H9 (cell line): ENCODE measurements around the gene CAMTA1. TPM values are rescaled to one million over a fixed set of nuclear protein-coding genes. Genes with fewer than 3 reads are reported as not detected.

Experiments used
- DNase-seq: peaks from one replicate; pipeline ENCODE4 v3.0.0-alpha.2; 2017
- H2AFZ ChIP-seq: one replicate; pipeline ENCODE4 v1.6.1; 2013; ENCODE audit warnings: mild to moderate bottlenecking, low read length, control low read depth, moderate library complexity
- H2AK5ac ChIP-seq: 2 replicates; pipeline ENCODE4 v1.6.1; 2013; ENCODE audit warnings: low read length, control low read depth, mixed read lengths; ENCODE audit not compliant: insufficient read length
- H2BK120ac ChIP-seq: one replicate; pipeline ENCODE4 v1.6.1; 2013; ENCODE audit warnings: low read depth, mild to moderate bottlenecking, low read length, control low read depth, inconsistent platforms; ENCODE audit not compliant: poor library complexity, severe bottlenecking
- H2BK12ac ChIP-seq: 2 replicates; pipeline ENCODE4 v1.6.1; 2013; ENCODE audit warnings: low read length, control low read depth, mixed read lengths, low read depth; ENCODE audit not compliant: insufficient read length
- H2BK15ac ChIP-seq: 2 replicates; pipeline ENCODE4 v1.6.1; 2013; ENCODE audit warnings: low read depth, low read length, control low read depth
- H2BK20ac ChIP-seq: one replicate; pipeline ENCODE4 v1.6.1; 2013; ENCODE audit warnings: low read depth, mild to moderate bottlenecking, low read length, control low read depth, inconsistent platforms; ENCODE audit not compliant: poor library complexity, severe bottlenecking
- H2BK5ac ChIP-seq: 2 replicates; pipeline ENCODE4 v1.6.1; 2013; ENCODE audit warnings: low read length, control low read depth, mixed read lengths; ENCODE audit not compliant: insufficient read length
- H3K14ac ChIP-seq: 2 replicates; pipeline ENCODE4 v1.6.1; 2013; ENCODE audit warnings: low read length, control low read depth; ENCODE audit not compliant: insufficient read depth
- H3K18ac ChIP-seq: 2 replicates; pipeline ENCODE4 v1.6.1; 2013; ENCODE audit warnings: low read depth, mild to moderate bottlenecking, mixed read lengths, low read length, control low read depth; ENCODE audit not compliant: insufficient read length
- H3K23ac ChIP-seq: 2 replicates; pipeline ENCODE4 v1.6.1; 2013; ENCODE audit warnings: low read length, control low read depth, mixed read lengths, low read depth; ENCODE audit not compliant: insufficient read length
- H3K23me2 ChIP-seq: 2 replicates; pipeline ENCODE4 v1.6.1; 2013; ENCODE audit warnings: low read depth, mild to moderate bottlenecking, mixed read lengths, low read length, control low read depth; ENCODE audit not compliant: insufficient read length, poor library complexity, severe bottlenecking
- H3K27ac ChIP-seq: 2 replicates; pipeline ENCODE4 v1.5.1; 2013; ENCODE audit warnings: low read length, control low read depth, mixed read lengths, low read depth; ENCODE audit not compliant: insufficient read length
- H3K27me3 ChIP-seq: 2 replicates; pipeline ENCODE4 v1.6.1; 2013; ENCODE audit warnings: low read length, control low read depth, inconsistent platforms; ENCODE audit not compliant: insufficient read depth
- H3K4ac ChIP-seq: 2 replicates; pipeline ENCODE4 v1.6.1; 2013; ENCODE audit warnings: low read depth, mild to moderate bottlenecking, control low read depth, inconsistent platforms, low read length, moderate library complexity
- H3K4me1 ChIP-seq: 2 replicates; pipeline ENCODE4 v1.6.1; 2013; ENCODE audit warnings: low read length, control low read depth, inconsistent platforms; ENCODE audit not compliant: insufficient read depth
- H3K4me2 ChIP-seq: 2 replicates; pipeline ENCODE4 v1.6.1; 2013; ENCODE audit warnings: low read length, control low read depth, mixed read lengths; ENCODE audit not compliant: insufficient read length, insufficient read depth
- H3K56ac ChIP-seq: 2 replicates; pipeline ENCODE4 v1.6.1; 2013; ENCODE audit warnings: low read depth, mild to moderate bottlenecking, mixed read lengths, low read length, control low read depth; ENCODE audit not compliant: insufficient read length
- H3K79me1 ChIP-seq: 2 replicates; pipeline ENCODE4 v1.6.1; 2013; ENCODE audit warnings: low read depth, mild to moderate bottlenecking, moderate library complexity, low read length, control low read depth, inconsistent platforms; ENCODE audit not compliant: insufficient read depth, poor library complexity, severe bottlenecking
- H3K79me2 ChIP-seq: 2 replicates; pipeline ENCODE4 v1.6.1; 2013; ENCODE audit warnings: low read length, control low read depth, inconsistent platforms; ENCODE audit not compliant: insufficient read depth
- H3K9ac ChIP-seq: 2 replicates; pipeline ENCODE4 v1.6.1; 2013; ENCODE audit warnings: low read length, control low read depth, mixed read lengths; ENCODE audit not compliant: insufficient read length; ENCODE audit errors: extremely low read depth
- H3K9me3 ChIP-seq: one replicate; pipeline ENCODE4 v1.6.1; 2013; ENCODE audit warnings: low read depth, low read length, inconsistent platforms; ENCODE audit not compliant: control insufficient read depth
- H3T11ph ChIP-seq: one replicate; pipeline ENCODE4 v1.6.1; 2013; ENCODE audit warnings: mild to moderate bottlenecking, low read length, control low read depth, inconsistent platforms
- H4K20me1 ChIP-seq: one replicate; pipeline ENCODE4 v1.6.1; 2013; ENCODE audit not compliant: control insufficient read depth, insufficient read length, insufficient read depth
- H4K5ac ChIP-seq: 2 replicates; pipeline ENCODE4 v1.6.1; 2013; ENCODE audit warnings: low read depth, mild to moderate bottlenecking, mixed read lengths, low read length, control low read depth; ENCODE audit not compliant: insufficient read length
- H4K8ac ChIP-seq: replicated peaks from 2 replicates; pipeline ENCODE4 v1.6.1; 2013; ENCODE audit warnings: low read length, control low read depth, mixed read lengths, low read depth; ENCODE audit not compliant: insufficient read length
- H4K91ac ChIP-seq: 2 replicates; pipeline ENCODE4 v1.6.1; 2013; ENCODE audit warnings: low read depth, mild to moderate bottlenecking, moderate library complexity, mixed read lengths, low read length, control low read depth; ENCODE audit not compliant: insufficient read length
- H3K27ac Mint-ChIP-seq, 3 experiments: 2 replicates in 2 of 3; 3 replicates in 1 of 3; pipeline ENCODE4 v1.8.0; 2020 to 2021; ENCODE audit warnings: mixed read lengths in 3 of 3, mild to moderate bottlenecking in 1 of 3, moderate library complexity in 1 of 3
- H3K27me3 Mint-ChIP-seq: 2 replicates; pipeline ENCODE4 v1.8.0; 2021; ENCODE audit warnings: low read depth, mild to moderate bottlenecking, moderate library complexity, mixed read lengths
- H3K36me3 Mint-ChIP-seq, 3 experiments: 2 replicates in 2 of 3; 3 replicates in 1 of 3; pipeline ENCODE4 v1.8.0; 2020 to 2021; ENCODE audit warnings: low read depth in 3 of 3, mixed read lengths in 3 of 3; ENCODE audit not compliant: insufficient read depth in 1 of 3
- H3K4me1 Mint-ChIP-seq, 2 experiments: 2 replicates each; pipeline ENCODE4 v1.8.0; 2020; ENCODE audit warnings: mixed read lengths in 2 of 2
- H3K4me3 Mint-ChIP-seq, 2 experiments: 2 replicates in 1 of 2; 3 replicates in 1 of 2; pipeline ENCODE4 v1.8.0; 2020 to 2021; ENCODE audit warnings: mild to moderate bottlenecking in 2 of 2, mixed read lengths in 2 of 2, moderate library complexity in 1 of 2
- H3K9me3 Mint-ChIP-seq, 2 experiments: 2 replicates in 1 of 2; 3 replicates in 1 of 2; pipeline ENCODE4 v1.8.0; 2020; ENCODE audit warnings: mild to moderate bottlenecking in 2 of 2, mixed read lengths in 2 of 2, moderate library complexity in 1 of 2
- WGBS: extraction: QIAGEN DNeasy Blood & Tissue Kit; methylation state at CpG from one replicate; pipeline ENCODE4 v1.1.7; 2013; ENCODE audit warnings: missing lambda C conversion rate, low lambda C conversion rate, mixed read lengths; ENCODE audit not compliant: insufficient read length; ENCODE audit errors: extremely low coverage; 5-methylcytosine and 5-hydroxymethylcytosine counted together
- total RNA-seq: library from RNA; stranded (reverse); gene quantifications from 2 replicates; pipeline ENCODE4 v1.2.1, GENCODE V29; 2021
- TF ChIP-seq, protein P1 (sequence below): fragments of 200-600 bp; sonication (generic); conservative IDR thresholded peaks from 3 replicates; pipeline ENCODE4 v1.8.0; 2021; ENCODE audit warnings: antibody characterized with exemption, mild to moderate bottlenecking

The CAMTA1 gene
- total RNA-seq, 1 experiment from 2014 or later, result 115 TPM

DNA sequence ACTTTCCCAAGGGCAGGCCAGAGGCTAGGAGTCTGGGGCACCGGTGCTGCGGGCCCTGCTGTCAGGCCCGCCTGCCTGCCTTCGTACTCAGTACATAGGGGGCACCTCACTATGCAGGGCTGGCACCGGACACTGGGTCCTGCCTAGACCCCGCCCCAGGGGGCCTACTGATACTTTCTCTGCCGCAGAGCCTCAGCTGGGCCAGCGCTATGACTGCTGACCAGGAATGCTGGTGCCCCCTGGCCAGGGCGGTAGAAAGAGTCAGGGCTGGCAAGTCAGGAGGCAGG lies 857.1 kb downstream of the CAMTA1 start:
- Mint-ChIP-seq H3K4me3 (no peak overlapping the region), H3K27me3 (peaks cover 2% of the 10 kb centered on the region; the same call in 1 of the 2 replicates), H3K4me1 (peaks cover 10 to 34% of the 10 kb centered on the region in 2 experiments), H3K27ac (no peak overlapping the region), H3K9me3 (no peaks in the 10 kb centered on the region; a peak in 1 of 5 replicates), H3K36me3 (no peaks in the 10 kb centered on the region)
- H4K8ac ChIP-seq, result no peak overlapping the region
- WGBS, result no CpG with 5 or more reads among the region's 9 CpGs
- H2BK5ac ChIP-seq, result no peak overlapping the region
- no peak overlapping the region for H2AK5ac ChIP-seq
- H4K91ac ChIP-seq, result no peak overlapping the region
- no peak overlapping the region for H3K18ac ChIP-seq
- H3K9me3 ChIP-seq, result no peaks in the 10 kb centered on the region
- no peaks in the 10 kb centered on the region for H3K79me1 ChIP-seq
- H3K56ac ChIP-seq, result no peak overlapping the region
- H3T11ph ChIP-seq, result no peak overlapping the region
- H4K20me1 ChIP-seq, result peaks cover 5% of the 10 kb centered on the region
- H4K5ac ChIP-seq, result no peak overlapping the region
- H3K4ac ChIP-seq, result no peak overlapping the region
- H3K4me1 ChIP-seq, result no peaks in the 10 kb centered on the region; the same call in 1 of the 2 replicates
- no peak overlapping the region for H3K4me2 ChIP-seq
- no peak overlapping the region for H2AFZ ChIP-seq
- DNase-seq, result no peak
- H3K79me2 ChIP-seq, result no peaks in the 10 kb centered on the region
- no peak overlapping the region for H3K23ac ChIP-seq
- H3K27ac ChIP-seq, result no peak overlapping the region
- H2BK20ac ChIP-seq, result no peak overlapping the region
- no peak overlapping the region for H2BK120ac ChIP-seq
- no peak overlapping the region for H2BK15ac ChIP-seq
- H3K9ac ChIP-seq, result no peak overlapping the region
- no peak overlapping the region for H3K14ac ChIP-seq
- TF ChIP-seq, protein P1, sequence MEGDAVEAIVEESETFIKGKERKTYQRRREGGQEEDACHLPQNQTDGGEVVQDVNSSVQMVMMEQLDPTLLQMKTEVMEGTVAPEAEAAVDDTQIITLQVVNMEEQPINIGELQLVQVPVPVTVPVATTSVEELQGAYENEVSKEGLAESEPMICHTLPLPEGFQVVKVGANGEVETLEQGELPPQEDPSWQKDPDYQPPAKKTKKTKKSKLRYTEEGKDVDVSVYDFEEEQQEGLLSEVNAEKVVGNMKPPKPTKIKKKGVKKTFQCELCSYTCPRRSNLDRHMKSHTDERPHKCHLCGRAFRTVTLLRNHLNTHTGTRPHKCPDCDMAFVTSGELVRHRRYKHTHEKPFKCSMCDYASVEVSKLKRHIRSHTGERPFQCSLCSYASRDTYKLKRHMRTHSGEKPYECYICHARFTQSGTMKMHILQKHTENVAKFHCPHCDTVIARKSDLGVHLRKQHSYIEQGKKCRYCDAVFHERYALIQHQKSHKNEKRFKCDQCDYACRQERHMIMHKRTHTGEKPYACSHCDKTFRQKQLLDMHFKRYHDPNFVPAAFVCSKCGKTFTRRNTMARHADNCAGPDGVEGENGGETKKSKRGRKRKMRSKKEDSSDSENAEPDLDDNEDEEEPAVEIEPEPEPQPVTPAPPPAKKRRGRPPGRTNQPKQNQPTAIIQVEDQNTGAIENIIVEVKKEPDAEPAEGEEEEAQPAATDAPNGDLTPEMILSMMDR, result no peak
- H3K23me2 ChIP-seq, result peaks cover 1% of the 10 kb centered on the region
- H3K27me3 ChIP-seq, result no peaks in the 10 kb centered on the region
- H2BK12ac ChIP-seq, result no peak overlapping the region
